Activated CD8-positive, alpha-beta memory T cell treated with anti-CD3 and anti-CD28 coated beads, Interleukin-2, amount 10 ng/mL, durations not matched to agents 7 days and 5 days (primary cell): ENCODE results near the gene MMP15. TPM values are rescaled to one million over a fixed set of nuclear protein-coding genes. Genes with fewer than 3 reads are reported as not detected.

Experiments
- ATAC-seq: fragments of 150-1000 bp; cut with Tn5 transposase; one replicate; pipeline ENCODE4 v1.10.0; 2021; ENCODE audit warnings: moderate library complexity
- CTCF ChIA-PET: fragments of 350-600 bp; sonication (Branson Sonifier 250); formaldehyde crosslinking; loops from one replicate; lab custom pipeline; 2021; ENCODE audit warnings: antibody characterized with exemption; lab: Charles Lee
- DNase-seq: peaks from one replicate; pipeline ENCODE4 v3.0.0-alpha.2; 2020
- H3K27ac Mint-ChIP-seq: one replicate; pipeline ENCODE4 v1.8.0; 2021; ENCODE audit warnings: mild to moderate bottlenecking, mixed read lengths
- H3K27me3 Mint-ChIP-seq: one replicate; pipeline ENCODE4 v1.8.0; 2021; ENCODE audit warnings: mixed read lengths
- H3K36me3 Mint-ChIP-seq: one replicate; pipeline ENCODE4 v1.8.0; 2021; ENCODE audit warnings: mild to moderate bottlenecking, mixed read lengths
- H3K4me1 Mint-ChIP-seq: one replicate; pipeline ENCODE4 v1.8.0; 2021; ENCODE audit warnings: mixed read lengths
- H3K4me3 Mint-ChIP-seq: one replicate; pipeline ENCODE4 v1.8.0; 2021; ENCODE audit warnings: mild to moderate bottlenecking, moderate library complexity, mixed read lengths
- H3K9me3 Mint-ChIP-seq: one replicate; pipeline ENCODE4 v1.8.0; 2022; ENCODE audit warnings: low read depth, mixed read lengths
- total RNA-seq, 2 experiments: library from RNA; stranded (reverse); gene quantifications; one replicate each; pipeline ENCODE4 v1.2.3, GENCODE V29; 2021

Gene MMP15
- total RNA-seq, 2 experiments from 2014 or later, result 0.75 to 1.1 TPM

GRCh38 chr16:57988929-57989328 is 36.6 kb upstream of the MMP15 start:
- peaks cover 12% of the 10 kb centered on the region for H3K4me1 Mint-ChIP-seq
- CTCF ChIA-PET, result interaction anchor here (6.4 kb wide), 1 partner anchor 11 kb away, joined by 34 read pairs; the partner anchor contains the start of genes USB1 and ZNF319
- no peaks in the 10 kb centered on the region for H3K9me3 Mint-ChIP-seq
- no peak overlapping the region for H3K27ac Mint-ChIP-seq
- peaks cover 9% of the 10 kb centered on the region for H3K27me3 Mint-ChIP-seq
- no peaks in the 10 kb centered on the region for H3K36me3 Mint-ChIP-seq
- ATAC-seq (no peak), DNase-seq (no peak)
- no peak overlapping the region for H3K4me3 Mint-ChIP-seq

- H3K36me3 Mint-ChIP-seq, result peaks cover 7% of the 10 kb centered on the region
- peaks cover 20% of the 10 kb centered on the region for H3K4me1 Mint-ChIP-seq
- ATAC-seq (no peak), DNase-seq (no peak)
- no peaks in the 10 kb centered on the region for H3K9me3 Mint-ChIP-seq
- H3K4me3 Mint-ChIP-seq, result no peak overlapping the region
- no peaks in the 10 kb centered on the region for H3K27me3 Mint-ChIP-seq
- CTCF ChIA-PET, result interaction anchor here (1.0 kb wide), 1 partner anchor 85 kb away, joined by 3 read pairs; no protein-coding TSS in a partner anchor
- no peak overlapping the region for H3K27ac Mint-ChIP-seq
These were observed 33.9 kb upstream of the MMP15 start for GRCh38 chr16:57991551-57992059.

GRCh38 chr16:57992084-57992483 is 33.5 kb upstream of the MMP15 start:
- Mint-ChIP-seq H3K4me1 (peaks cover 21% of the 10 kb centered on the region), H3K4me3 (no peak overlapping the region), H3K9me3 (no peaks in the 10 kb centered on the region), H3K27ac (no peak overlapping the region), H3K27me3 (no peaks in the 10 kb centered on the region), H3K36me3 (peaks cover 10% of the 10 kb centered on the region)
- ATAC-seq, result no peak
- CTCF ChIA-PET, result interaction anchor here (1.0 kb wide), 2 partner anchors 86 to 92 kb away, joined by 3 read pairs; no protein-coding TSS in a partner anchor
- no peak for DNase-seq

GRCh38 chr16:57993438-57993837 is 32.1 kb upstream of the MMP15 start:
- Mint-ChIP-seq H3K27ac (no peak overlapping the region), H3K4me1 (peaks cover 35% of the 10 kb centered on the region), H3K9me3 (no peaks in the 10 kb centered on the region), H3K36me3 (peaks cover 19% of the 10 kb centered on the region), H3K4me3 (no peak overlapping the region), H3K27me3 (no peaks in the 10 kb centered on the region)
- DNase-seq (no peak), ATAC-seq (no peak)
- CTCF ChIA-PET, result interaction anchor here (1.1 kb wide), 1 partner anchor 87 kb away, joined by 3 read pairs; no protein-coding TSS in a partner anchor

GRCh38 chr16:57993897-57994296 is 31.7 kb upstream of the MMP15 start:
- CTCF ChIA-PET, result interaction anchor here (1.1 to 1.2 kb wide), 2 partner anchors 87 to 92 kb away, joined by 3 read pairs; no protein-coding TSS in a partner anchor
- H3K36me3 Mint-ChIP-seq, result peaks cover 19% of the 10 kb centered on the region

GRCh38 chr16:57994361-57994760 is 31.2 kb upstream of the MMP15 start:
- Mint-ChIP-seq H3K9me3 (no peaks in the 10 kb centered on the region), H3K36me3 (peaks cover 19% of the 10 kb centered on the region), H3K4me1 (peaks cover 44% of the 10 kb centered on the region), H3K27me3 (no peaks in the 10 kb centered on the region), H3K27ac (peak overlapping the region; percentile 46), H3K4me3 (no peak overlapping the region)
- DNase-seq (no peak), ATAC-seq (no peak)
- CTCF ChIA-PET, result interaction anchor here (1.2 kb wide), 1 partner anchor 92 kb away, joined by 3 read pairs; no protein-coding TSS in a partner anchor

More at GRCh38 chr16:57993897-57994296, 31.7 kb upstream of the MMP15 start:
- ATAC-seq (no peak), DNase-seq (no peak)
- Mint-ChIP-seq H3K4me3 (no peak overlapping the region), H3K4me1 (peaks cover 39% of the 10 kb centered on the region), H3K27me3 (no peaks in the 10 kb centered on the region), H3K9me3 (no peaks in the 10 kb centered on the region), H3K27ac (peak overlapping the region; percentile 5)

GRCh38 chr16:57994778-57995177 is 30.8 kb upstream of the MMP15 start:
- CTCF ChIA-PET, result interaction anchor here (1.2 kb wide), 1 partner anchor 92 kb away, joined by 3 read pairs; no protein-coding TSS in a partner anchor
- H3K4me1 Mint-ChIP-seq, result peaks cover 46% of the 10 kb centered on the region
- no peak overlapping the region for H3K4me3 Mint-ChIP-seq
- H3K27me3 Mint-ChIP-seq, result no peaks in the 10 kb centered on the region
- no peaks in the 10 kb centered on the region for H3K9me3 Mint-ChIP-seq
- peaks cover 19% of the 10 kb centered on the region for H3K36me3 Mint-ChIP-seq
- DNase-seq, result peak; percentile 83
- peak; percentile 37 for ATAC-seq
- H3K27ac Mint-ChIP-seq, result peak overlapping the region; percentile 46

- CTCF ChIA-PET, result interaction anchor here (0.7 to 1.4 kb wide), 2 partner anchors 90 to 96 kb away, joined by 3 to 4 read pairs; no protein-coding TSS in a partner anchor
- DNase-seq, result no peak
- H3K4me3 Mint-ChIP-seq, result no peak overlapping the region
- no peaks in the 10 kb centered on the region for H3K27me3 Mint-ChIP-seq
- H3K4me1 Mint-ChIP-seq, result peaks cover 46% of the 10 kb centered on the region
- H3K9me3 Mint-ChIP-seq, result no peaks in the 10 kb centered on the region
- H3K27ac Mint-ChIP-seq, result no peak overlapping the region
- H3K36me3 Mint-ChIP-seq, result peaks cover 19% of the 10 kb centered on the region
- ATAC-seq, result no peak
These were observed 29.7 kb upstream of the MMP15 start for GRCh38 chr16:57995721-57996405.

- Mint-ChIP-seq H3K9me3 (no peaks in the 10 kb centered on the region), H3K36me3 (peaks cover 19% of the 10 kb centered on the region), H3K27ac (no peak overlapping the region), H3K4me3 (no peak overlapping the region), H3K4me1 (peaks cover 47% of the 10 kb centered on the region), H3K27me3 (no peaks in the 10 kb centered on the region)
- CTCF ChIA-PET, result interaction anchor here (1.4 to 5.7 kb wide), 2 partner anchors 96 to 97 kb away, joined by 4 to 64 read pairs; no protein-coding TSS in a partner anchor
- ATAC-seq (no peak), DNase-seq (no peak)
These were observed 29.0 kb upstream of the MMP15 start for GRCh38 chr16:57996406-57997175.

- H3K4me3 Mint-ChIP-seq, result no peak overlapping the region
- H3K4me1 Mint-ChIP-seq, result peaks cover 53% of the 10 kb centered on the region
- no peak for ATAC-seq
- H3K36me3 Mint-ChIP-seq, result peaks cover 19% of the 10 kb centered on the region
- CTCF ChIA-PET, result interaction anchor here (5.7 kb wide), 1 partner anchor 97 kb away, joined by 64 read pairs; no protein-coding TSS in a partner anchor
- no peak for DNase-seq
- no peaks in the 10 kb centered on the region for H3K27me3 Mint-ChIP-seq
- no peak overlapping the region for H3K27ac Mint-ChIP-seq
- H3K9me3 Mint-ChIP-seq, result no peaks in the 10 kb centered on the region
These were observed 28.4 kb upstream of the MMP15 start for GRCh38 chr16:57997176-57997527.

- CTCF ChIA-PET, result interaction anchor here (5.0 to 5.7 kb wide), 2 partner anchors 10 to 97 kb away, joined by 34 to 64 read pairs; no protein-coding TSS in a partner anchor
- Mint-ChIP-seq H3K4me3 (peak overlapping the region; percentile 83), H3K36me3 (peaks cover 19% of the 10 kb centered on the region), H3K27me3 (no peaks in the 10 kb centered on the region), H3K9me3 (no peaks in the 10 kb centered on the region), H3K4me1 (peaks cover 58% of the 10 kb centered on the region), H3K27ac (peak overlapping the region; percentile 95)
- DNase-seq, result no peak
- no peak for ATAC-seq
These were observed 27.9 kb upstream of the MMP15 start for GRCh38 chr16:57997528-57998265.

GRCh38 chr16:57998486-57998885 is 27.1 kb upstream of the MMP15 start:
- Mint-ChIP-seq H3K27me3 (no peaks in the 10 kb centered on the region), H3K4me1 (peaks cover 64% of the 10 kb centered on the region), H3K36me3 (peaks cover 21% of the 10 kb centered on the region), H3K27ac (peak overlapping the region; percentile 95), H3K9me3 (no peaks in the 10 kb centered on the region), H3K4me3 (peak overlapping the region; percentile 83)
- DNase-seq, result peak; percentile 93
- ATAC-seq, result peak; percentile 43
- CTCF ChIA-PET, result interaction anchor here (0.9 to 5.7 kb wide), 5 partner anchors 11 to 394 kb away, joined by 3 to 64 read pairs (median 15); partner anchors contain the start of genes GINS3 and MMP15
